Breast epithelium (tissue), 3 donors: ENCODE results near the gene MDC1.
"Not testable (repeated sequence)": the region's sequence is repeated elsewhere in the genome, so short reads cannot be mapped to it uniquely, and the experiment has no call there.

ENCODE experiments used
- POLR2A ChIP-seq: fragments of 450-650 bp; IDR thresholded peaks from one replicate; pipeline ENCODE4 v1.6.1; 2016; ENCODE audit warnings: antibody characterized with exemption, mild to moderate bottlenecking, moderate library complexity
- POLR2AphosphoS5 ChIP-seq, 3 donors: sonication (generic); formaldehyde crosslinking; IDR thresholded peaks; one replicate each; pipeline ENCODE4 v1.6.1; 2017; ENCODE audit warnings: antibody characterized with exemption in 3 of 3
- TF ChIP-seq, protein P1 (sequence below), 3 donors: fragments of 450-650 bp; IDR thresholded peaks; one replicate each; pipeline ENCODE4 v1.5.1; 2016 to 2017; ENCODE audit warnings: antibody characterized with exemption in 3 of 3, mild to moderate bottlenecking in 3 of 3, moderate library complexity in 3 of 3

DNA sequence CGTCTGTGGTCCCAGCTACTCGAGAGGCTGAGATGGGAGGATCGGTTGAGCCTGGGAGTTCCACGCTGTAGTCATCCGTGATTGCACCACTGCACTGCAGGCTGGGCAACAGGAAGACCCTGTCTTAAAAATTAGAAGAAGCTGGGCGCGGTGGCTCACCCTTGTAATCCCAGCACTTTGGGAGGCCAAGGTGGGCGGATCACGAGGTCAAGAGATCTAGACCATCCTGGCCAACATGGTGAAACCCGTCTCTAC is 4.9 kb upstream of the MDC1 start:
- TF ChIP-seq, protein P1, sequence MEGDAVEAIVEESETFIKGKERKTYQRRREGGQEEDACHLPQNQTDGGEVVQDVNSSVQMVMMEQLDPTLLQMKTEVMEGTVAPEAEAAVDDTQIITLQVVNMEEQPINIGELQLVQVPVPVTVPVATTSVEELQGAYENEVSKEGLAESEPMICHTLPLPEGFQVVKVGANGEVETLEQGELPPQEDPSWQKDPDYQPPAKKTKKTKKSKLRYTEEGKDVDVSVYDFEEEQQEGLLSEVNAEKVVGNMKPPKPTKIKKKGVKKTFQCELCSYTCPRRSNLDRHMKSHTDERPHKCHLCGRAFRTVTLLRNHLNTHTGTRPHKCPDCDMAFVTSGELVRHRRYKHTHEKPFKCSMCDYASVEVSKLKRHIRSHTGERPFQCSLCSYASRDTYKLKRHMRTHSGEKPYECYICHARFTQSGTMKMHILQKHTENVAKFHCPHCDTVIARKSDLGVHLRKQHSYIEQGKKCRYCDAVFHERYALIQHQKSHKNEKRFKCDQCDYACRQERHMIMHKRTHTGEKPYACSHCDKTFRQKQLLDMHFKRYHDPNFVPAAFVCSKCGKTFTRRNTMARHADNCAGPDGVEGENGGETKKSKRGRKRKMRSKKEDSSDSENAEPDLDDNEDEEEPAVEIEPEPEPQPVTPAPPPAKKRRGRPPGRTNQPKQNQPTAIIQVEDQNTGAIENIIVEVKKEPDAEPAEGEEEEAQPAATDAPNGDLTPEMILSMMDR (IDR thresholded peaks at IDR 0.05), result not testable (repeated sequence)
- TF ChIP-seq POLR2A; POLR2AphosphoS5 (IDR thresholded peaks at IDR 0.05): not testable (repeated sequence)
